Spinal cord (tissue), 10 donors: ENCODE results near the gene SFSWAP. TPM values are rescaled to one million over a fixed set of nuclear protein-coding genes. Genes with fewer than 3 reads are reported as not detected.
"Not testable (repeated sequence)": the region's sequence is repeated elsewhere in the genome, so short reads cannot be mapped to it uniquely, and the experiment has no call there.

Experiments
- DNase-seq, 6 donors: peaks; one replicate each; pipeline versions ENCODE4 v3.0.0 to v3.0.0-alpha.2; 2013 to 2015; ENCODE audit warnings: low spot score in 6 of 6, low read depth in 4 of 6
- H3K27ac ChIP-seq: one replicate; pipeline ENCODE4 v1.5.1; 2013; ENCODE audit warnings: low read depth, low read length, control low read depth
- H3K27me3 ChIP-seq: one replicate; pipeline ENCODE4 v1.6.1; 2013; ENCODE audit warnings: low read length; ENCODE audit not compliant: control insufficient read depth, insufficient read depth
- H3K36me3 ChIP-seq: one replicate; pipeline ENCODE4 v1.6.1; 2013; ENCODE audit warnings: low read length; ENCODE audit not compliant: control insufficient read depth, insufficient read depth
- H3K4me1 ChIP-seq: one replicate; pipeline ENCODE4 v1.6.1; 2013; ENCODE audit warnings: low read length; ENCODE audit not compliant: control insufficient read depth, insufficient read depth
- H3K4me3 ChIP-seq: one replicate; pipeline ENCODE4 v1.5.1; 2013; ENCODE audit warnings: low read depth, low read length, control low read depth
- H3K9me3 ChIP-seq: one replicate; pipeline ENCODE4 v1.6.1; 2013; ENCODE audit warnings: low read length; ENCODE audit not compliant: control insufficient read depth, insufficient read depth
- WGBS: methylation state at CpG from one replicate; pipeline ENCODE4 v1.1.5; 2013; ENCODE audit warnings: missing lambda C conversion rate; ENCODE audit not compliant: insufficient coverage; 5-methylcytosine and 5-hydroxymethylcytosine counted together
- long read RNA-seq, 4 donors: transcript quantifications; one replicate each; lab custom pipeline, GENCODE V29; 2026
- polyA plus RNA-seq, 2 donors: library from polyadenylated mRNA; unstranded; fragments of 120-200 nt; gene quantifications; one replicate each; pipeline ENCODE4 v1.2.1, GENCODE V29; 2013; ENCODE audit not compliant: insufficient read length in 2 of 2
- total RNA-seq, 2 donors: library from RNA; depleted of rRNA in 1 of 2; stranded (reverse); fragments of 120-200 nt in 1 of 2; fragments of >200 nt in 1 of 2; gene quantifications; one replicate each; pipeline versions ENCODE4 v1.2.3 to v1.2.4, GENCODE V29; 2013 to 2014
- donor health status: healthy.

The SFSWAP gene
- 10 to 100 TPM; 20.1 to 39.9 TPM for total RNA-seq
- polyA plus RNA-seq: 10 to 100 TPM; 54.3 to 78.6 TPM
- long read RNA-seq, donor 1, full-length matches to known transcripts: 8 of 17 reads
- long read RNA-seq, donor 1, partial matches to known transcripts: 9 of 17 reads
- long read RNA-seq, donor 1, other reads (novel, unspliced or antisense): 0 of 17 reads
- long read RNA-seq, donor 2, partial matches to known transcripts: 0 of 1 reads
- long read RNA-seq, donor 2, other reads (novel, unspliced or antisense): 0 of 1 reads
- long read RNA-seq, donor 3, partial matches to known transcripts: 0 of 2 reads
- long read RNA-seq, donor 3, other reads (novel, unspliced or antisense): 0 of 2 reads
- long read RNA-seq, donor 4, full-length matches to known transcripts: 7 of 19 reads
- long read RNA-seq, donor 4, partial matches to known transcripts: 12 of 19 reads
- long read RNA-seq, donor 4, other reads (novel, unspliced or antisense): 0 of 19 reads

- no peaks in the 10 kb centered on the region for H3K27me3 ChIP-seq
- H3K36me3 ChIP-seq: peaks cover 11% of the 10 kb centered on the region
- peak; percentile 63 to 95 (median 80) for DNase-seq
- peak within 1 kb of the TSS; percentile 91 for H3K27ac ChIP-seq
- no peaks in the 10 kb centered on the region for H3K9me3 ChIP-seq
- WGBS: under 1% methylated on average over 90 of the region's 90 CpGs
- H3K4me3 ChIP-seq: peak within 1 kb of the TSS; percentile 89
- H3K4me1 ChIP-seq: peaks cover 18% of the 10 kb centered on the region
Observed at GRCh38 chr12:131710464-131711457, at the start of gene SFSWAP. TSS of gene SFSWAP (plus strand) at chr12:131711090. CDS start at chr12:131711230, 140 bp downstream.

DNA sequence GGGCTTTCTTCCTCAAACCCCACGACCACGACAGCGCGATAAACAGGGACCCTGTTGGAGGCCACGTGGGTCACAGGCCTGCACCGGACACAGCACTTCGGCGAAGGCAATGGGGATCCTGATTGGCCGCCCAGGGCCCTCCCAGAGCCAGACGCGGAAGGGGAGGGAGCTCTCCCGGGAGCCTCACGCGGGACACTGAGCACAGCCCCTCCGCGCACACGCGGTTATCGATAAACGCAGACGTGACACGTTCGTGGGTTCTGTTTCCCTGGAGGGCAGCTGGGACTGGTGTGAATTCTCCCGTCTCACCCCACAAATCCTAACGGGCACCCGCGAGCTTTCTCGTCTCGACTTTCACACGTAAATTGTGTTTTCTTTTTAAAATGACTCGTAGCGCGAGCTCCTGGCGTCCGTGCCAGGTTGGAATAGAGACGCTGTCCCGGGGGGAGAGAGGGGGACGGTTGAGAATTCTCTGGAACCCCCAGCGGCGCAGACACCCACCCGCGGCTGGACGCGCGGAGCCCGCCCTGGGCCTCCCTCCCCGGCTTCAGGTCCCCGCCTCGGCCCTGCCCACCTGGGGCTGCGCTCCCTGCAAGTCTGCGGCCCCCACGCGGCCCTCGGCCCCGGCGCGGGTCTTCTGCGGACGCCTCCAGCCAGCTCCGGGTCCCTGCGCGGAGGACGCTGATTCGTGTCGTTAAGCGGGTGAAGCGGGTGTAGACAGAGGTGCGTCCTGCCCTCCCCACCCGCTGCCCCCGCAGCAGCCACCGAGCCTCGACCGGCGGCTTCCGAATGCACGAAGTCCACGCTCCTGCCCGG, 49.5 kb upstream of the SFSWAP start:
- H3K4me3 ChIP-seq: not testable (repeated sequence)

GRCh38 chr12:131661986-131662288, 49.0 kb upstream of the SFSWAP start:
- H3K4me3 ChIP-seq, DNase-seq, H3K4me1 ChIP-seq, H3K27me3 ChIP-seq, H3K36me3 ChIP-seq, H3K9me3 ChIP-seq, H3K27ac ChIP-seq: not testable (repeated sequence)
- no CpG with 5 or more reads among the region's 28 CpGs for WGBS

More for the DNA sequence above, 49.5 kb upstream of the SFSWAP start:
- H3K9me3 ChIP-seq, H3K4me1 ChIP-seq, H3K27me3 ChIP-seq, H3K27ac ChIP-seq, H3K36me3 ChIP-seq: not testable (repeated sequence)
- no CpG with 5 or more reads among the region's 78 CpGs for WGBS
- DNase-seq: peak in 1 of 6 donors; percentile 5

DNA sequence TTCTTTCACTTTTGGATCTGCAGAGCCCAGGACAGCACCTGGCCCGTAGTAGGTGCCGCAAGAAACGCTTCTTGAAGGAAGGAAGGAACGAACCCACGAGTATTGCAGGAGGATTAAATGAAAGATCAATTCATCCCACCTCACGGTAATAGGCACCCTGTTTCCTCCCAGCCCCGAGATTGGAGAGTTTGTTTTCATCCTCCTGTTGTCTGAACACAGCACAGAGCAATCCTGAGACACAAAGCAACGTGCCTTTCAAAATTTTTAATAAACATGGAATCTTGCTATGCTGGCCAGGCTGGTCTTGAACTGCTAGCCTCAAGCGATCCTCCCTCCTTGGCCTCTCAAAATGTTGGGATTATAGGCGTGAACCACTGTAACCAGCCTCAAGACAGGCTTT, 48.5 kb upstream of the SFSWAP start:
- not testable (repeated sequence) for H3K9me3 ChIP-seq, H3K4me3 ChIP-seq, H3K27ac ChIP-seq, DNase-seq, H3K4me1 ChIP-seq, H3K36me3 ChIP-seq, H3K27me3 ChIP-seq
- WGBS: no CpG with 5 or more reads among the region's 10 CpGs

DNA sequence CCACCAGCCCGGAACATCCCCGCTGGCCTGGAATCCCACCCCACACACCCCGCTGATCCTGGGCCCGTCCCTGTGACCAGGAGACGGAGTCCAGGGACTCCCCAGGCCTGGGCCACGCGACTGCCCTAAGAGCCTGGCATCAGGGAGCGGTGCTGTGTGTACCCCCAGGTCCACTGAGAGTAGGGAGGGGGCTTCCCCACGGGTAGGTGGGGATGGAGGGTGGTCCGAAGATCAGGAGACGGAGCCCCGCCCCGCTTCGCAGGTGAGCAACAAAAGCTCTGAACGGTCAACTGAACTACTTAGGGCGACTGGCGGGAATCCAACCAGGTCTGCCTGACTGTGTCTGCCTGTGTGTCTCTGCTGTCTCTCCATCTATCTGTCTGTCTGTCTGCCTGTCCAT, 45.2 kb upstream of the SFSWAP start:
- H3K27me3 ChIP-seq, H3K4me1 ChIP-seq, H3K27ac ChIP-seq, DNase-seq, H3K9me3 ChIP-seq, H3K4me3 ChIP-seq, H3K36me3 ChIP-seq: not testable (repeated sequence)
- WGBS: 89% methylated on average over 11 of the region's 17 CpGs

DNA sequence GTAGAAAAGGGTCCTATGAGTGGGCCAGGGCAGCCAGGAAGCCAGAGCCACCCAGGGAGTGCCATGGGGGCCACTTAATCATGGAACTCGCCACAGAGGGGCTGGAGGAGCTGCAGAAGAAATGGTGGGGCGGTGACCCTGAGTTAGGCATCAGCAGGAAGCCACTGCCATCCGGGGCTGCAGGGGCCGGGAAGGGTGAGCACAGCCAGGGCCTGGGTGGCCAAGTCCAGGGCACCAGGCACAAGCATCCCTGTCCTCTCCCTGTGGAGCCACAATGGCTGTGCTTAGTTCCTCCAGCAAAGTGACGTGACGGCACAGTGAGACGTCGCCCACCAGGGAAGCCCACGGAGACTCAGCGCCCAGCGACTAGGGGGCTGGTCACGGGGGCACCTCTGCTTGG, 44.4 kb upstream of the SFSWAP start:
- H3K27me3 ChIP-seq, H3K36me3 ChIP-seq, H3K27ac ChIP-seq, DNase-seq, H3K4me3 ChIP-seq, H3K9me3 ChIP-seq, H3K4me1 ChIP-seq: not testable (repeated sequence)
- WGBS: 93% methylated on average over 3 of the region's 12 CpGs

GRCh38 chr12:131666978-131667601, 43.8 kb upstream of the SFSWAP start:
- DNase-seq, H3K36me3 ChIP-seq, H3K9me3 ChIP-seq, H3K4me1 ChIP-seq, H3K27ac ChIP-seq, H3K27me3 ChIP-seq, H3K4me3 ChIP-seq: not testable (repeated sequence)
- 80% methylated on average over 1 of the region's 12 CpGs for WGBS

- Histone ChIP-seq H3K27ac (no peak overlapping the region), H3K9me3 (no peaks in the 10 kb centered on the region), H3K4me3 (no peak overlapping the region), H3K36me3 (no peaks in the 10 kb centered on the region), H3K4me1 (peaks cover 7% of the 10 kb centered on the region), H3K27me3 (no peaks in the 10 kb centered on the region)
- WGBS: 78% methylated on average over 3 of the region's 8 CpGs
- no peak for DNase-seq
Observed at GRCh38 chr12:131671276-131671675, 39.6 kb upstream of the SFSWAP start.

DNA sequence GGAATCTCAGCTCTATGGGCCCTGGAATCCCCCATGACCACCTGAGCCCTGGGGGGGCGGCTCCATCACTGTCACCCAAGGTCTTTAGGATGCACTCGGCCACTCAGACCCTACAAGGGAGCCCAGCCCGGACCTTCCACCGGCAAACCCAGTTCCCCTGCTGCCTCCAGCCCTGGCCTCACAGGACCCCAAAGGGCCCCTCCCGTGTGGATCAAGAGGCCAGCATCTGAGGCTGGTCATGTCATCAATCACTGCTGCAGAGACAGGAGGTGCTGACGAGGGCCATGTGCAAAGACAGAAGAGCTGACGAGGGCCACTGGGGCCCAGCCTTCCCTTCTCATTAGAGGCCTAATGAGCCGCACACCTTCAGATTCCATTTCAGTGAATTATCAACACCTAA, 39.0 kb upstream of the SFSWAP start:
- DNase-seq: no peak
- no peaks in the 10 kb centered on the region for H3K36me3 ChIP-seq
- peaks cover 7% of the 10 kb centered on the region for H3K4me1 ChIP-seq
- no peak overlapping the region for H3K4me3 ChIP-seq
- 52% methylated on average over 8 of the region's 8 CpGs for WGBS
- H3K27ac ChIP-seq: no peak overlapping the region
- H3K9me3 ChIP-seq: no peaks in the 10 kb centered on the region
- H3K27me3 ChIP-seq: no peaks in the 10 kb centered on the region
